ENCODE measurements around the gene MAT1A. TPM values are rescaled to one million over a fixed set of nuclear protein-coding genes. Genes with fewer than 3 reads are reported as not detected.

Gene MAT1A
- polyA plus RNA-seq, 1 experiment = not detected

GRCh38 chr10:80322711-80323110 lies 33.3 kb upstream of the MAT1A start:
- no peak for DNase-seq (ENCODE audit: low read depth)
- ChIA-PET POLR2A (no interaction called here), CTCF (interaction anchor here (0.6 kb wide), 1 partner anchor 436 kb away, joined by 3 read pairs; no protein-coding TSS in a partner anchor)
- Histone ChIP-seq H3K27me3 (ENCODE audit: control insufficient read depth, insufficient read depth, low read length) (no peaks in the 10 kb centered on the region), H3K36me3 (ENCODE audit: control insufficient read depth, insufficient read depth, low read length) (no peaks in the 10 kb centered on the region), H3K4me3 (ENCODE audit: low read depth, low read length) (no peak overlapping the region)
- no peak for TF ChIP-seq CTCF (IDR thresholded peaks at IDR 0.05; ENCODE audit: insufficient read depth, low read depth, low read length)

- DNase-seq (ENCODE audit: low read depth) = no peak
- ChIA-PET CTCF (interaction anchor here (0.6 kb wide), 2 partner anchors 436 to 531 kb away, joined by 3 to 4 read pairs; no protein-coding TSS in a partner anchor), POLR2A (no interaction called here)
- no peaks in the 10 kb centered on the region for H3K36me3 ChIP-seq (ENCODE audit: control insufficient read depth, insufficient read depth, low read length)
- H3K4me3 ChIP-seq (ENCODE audit: low read depth, low read length) = no peak overlapping the region
- no peaks in the 10 kb centered on the region for H3K27me3 ChIP-seq (ENCODE audit: control insufficient read depth, insufficient read depth, low read length)
- no peak for TF ChIP-seq CTCF (IDR thresholded peaks at IDR 0.05; ENCODE audit: insufficient read depth, low read depth, low read length)
These were observed 32.7 kb upstream of the MAT1A start for GRCh38 chr10:80322158-80322557.

DNA sequence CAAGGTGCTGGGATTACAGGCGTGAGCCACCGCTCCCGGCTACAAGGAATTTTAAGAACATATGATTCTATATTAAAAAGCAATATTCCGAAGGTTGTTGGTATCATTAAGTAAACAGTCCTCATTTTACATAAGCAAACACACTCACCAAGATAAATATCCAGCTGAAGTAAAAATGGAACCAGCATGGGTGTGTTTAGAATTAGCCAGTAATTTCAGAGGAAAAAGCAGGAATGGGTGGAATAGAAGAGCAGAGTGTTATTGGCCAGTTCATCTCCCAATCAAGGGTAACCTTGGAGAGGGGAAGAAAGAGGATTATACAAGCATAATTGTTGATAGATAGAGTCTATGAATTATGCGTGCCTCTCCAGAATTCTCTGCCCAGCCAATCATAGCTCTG lies 31.7 kb upstream of the MAT1A start:
- DNase-seq (ENCODE audit: low read depth) = no peak
- Histone ChIP-seq H3K27me3 (ENCODE audit: control insufficient read depth, insufficient read depth, low read length) (no peaks in the 10 kb centered on the region), H3K4me3 (ENCODE audit: low read depth, low read length) (no peak overlapping the region), H3K36me3 (ENCODE audit: control insufficient read depth, insufficient read depth, low read length) (no peaks in the 10 kb centered on the region)
- CTCF ChIA-PET = interaction anchor here (1.1 kb wide), 1 partner anchor 379 kb away, joined by 3 read pairs; no protein-coding TSS in a partner anchor
- TF ChIP-seq CTCF (IDR thresholded peaks at IDR 0.05; ENCODE audit: insufficient read depth, low read depth, low read length) = no peak
- POLR2A ChIA-PET = no interaction called here

- ChIA-PET CTCF (interaction anchor here (1.1 kb wide), 1 partner anchor 379 kb away, joined by 3 read pairs; no protein-coding TSS in a partner anchor), POLR2A (no interaction called here)
- Histone ChIP-seq H3K27me3 (ENCODE audit: control insufficient read depth, insufficient read depth, low read length) (no peaks in the 10 kb centered on the region), H3K36me3 (ENCODE audit: control insufficient read depth, insufficient read depth, low read length) (no peaks in the 10 kb centered on the region), H3K4me3 (ENCODE audit: low read depth, low read length) (no peak overlapping the region)
- TF ChIP-seq CTCF (IDR thresholded peaks at IDR 0.05; ENCODE audit: insufficient read depth, low read depth, low read length) = no peak
- no peak for DNase-seq (ENCODE audit: low read depth)
These were observed 30.9 kb upstream of the MAT1A start for GRCh38 chr10:80320377-80320776.

DNA sequence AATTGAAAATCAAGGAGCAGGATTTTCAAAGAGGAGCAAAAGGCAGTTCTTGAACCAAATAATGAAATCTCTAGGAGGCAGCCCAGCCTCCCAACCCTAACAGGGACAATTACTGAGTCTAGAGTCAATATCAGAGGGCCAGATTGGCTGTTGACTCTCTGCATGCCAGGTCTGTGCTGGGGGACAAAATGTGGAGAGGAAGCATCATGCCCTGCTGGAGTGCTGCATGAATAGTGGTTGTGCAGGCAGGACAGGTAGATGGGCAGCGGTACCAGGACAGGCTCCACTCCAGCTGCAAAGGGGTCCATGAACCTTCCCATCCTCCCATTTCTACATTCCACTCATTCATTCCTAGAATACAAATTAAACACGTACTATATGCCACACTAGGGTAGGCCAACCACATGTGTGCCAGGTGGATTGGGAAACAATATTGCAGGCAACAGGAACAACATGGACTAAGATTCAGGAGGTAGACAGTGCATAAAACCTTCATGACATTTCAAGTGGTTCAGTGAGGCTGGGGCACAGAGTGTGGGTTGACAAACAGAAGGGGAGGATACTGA lies 30.4 kb upstream of the MAT1A start:
- ChIA-PET POLR2A (no interaction called here), CTCF (no interaction called here)
- DNase-seq (ENCODE audit: low read depth) = no peak
- Histone ChIP-seq H3K27me3 (ENCODE audit: control insufficient read depth, insufficient read depth, low read length) (no peaks in the 10 kb centered on the region), H3K36me3 (ENCODE audit: control insufficient read depth, insufficient read depth, low read length) (no peaks in the 10 kb centered on the region), H3K4me3 (ENCODE audit: low read depth, low read length) (no peak overlapping the region)
- no peak for TF ChIP-seq CTCF (IDR thresholded peaks at IDR 0.05; ENCODE audit: insufficient read depth, low read depth, low read length)
